GM21723 (cell line): ENCODE data around the gene DOK6.

ENCODE experiments used
- ATAC-seq: cut with Tn5 transposase; IDR thresholded peaks from one replicate; pipeline ENCODE4 v1.9.1; 2021; ENCODE audit warnings: mild to moderate bottlenecking, moderate library complexity; ENCODE audit not compliant: unreplicated experiment

DOK6 gene

GRCh38 chr18:69727912-69728572, 327.4 kb downstream of the DOK6 start:
- ATAC-seq = no peak

- ATAC-seq = no peak
These were observed 330.0 kb downstream of the DOK6 start for GRCh38 chr18:69730664-69731063.

DNA sequence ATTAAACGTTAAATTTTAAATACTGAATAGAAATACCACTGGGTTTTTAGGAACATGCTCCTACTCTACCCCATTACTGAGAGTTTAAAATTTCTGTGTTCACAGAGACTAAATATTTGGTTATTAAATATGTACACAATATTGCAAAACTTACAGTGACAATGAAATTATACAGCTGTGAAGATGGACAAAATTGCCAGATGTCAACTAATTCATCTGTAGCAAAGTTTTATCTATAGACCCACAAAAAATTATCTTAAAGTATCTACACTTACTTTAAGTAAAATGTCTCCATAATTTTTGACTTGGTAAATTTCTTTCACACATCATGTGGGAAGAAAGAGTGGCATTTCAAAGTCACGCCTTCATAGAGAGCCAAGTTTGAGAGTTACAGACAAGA, 333.8 kb downstream of the DOK6 start:
- ATAC-seq = no peak

DNA sequence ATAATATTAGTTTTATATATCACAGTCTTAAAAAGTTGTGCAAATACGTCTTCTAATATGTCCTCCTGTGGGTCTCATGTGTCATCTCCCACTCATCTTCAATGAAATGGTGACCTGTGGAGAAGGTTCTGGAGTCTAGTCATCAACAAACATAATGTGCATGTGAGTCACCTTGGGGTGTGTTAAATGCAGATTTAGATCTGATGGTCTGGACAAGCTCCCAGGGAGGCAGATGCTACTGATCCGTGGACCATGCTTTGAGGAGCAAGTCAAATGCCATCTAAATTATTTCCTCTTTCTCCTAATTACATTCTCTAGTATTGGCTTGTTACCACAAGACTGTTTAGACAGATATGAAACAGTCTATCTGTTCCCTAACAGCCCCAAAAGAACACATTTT, 336.0 kb downstream of the DOK6 start:
- no peak for ATAC-seq

DNA sequence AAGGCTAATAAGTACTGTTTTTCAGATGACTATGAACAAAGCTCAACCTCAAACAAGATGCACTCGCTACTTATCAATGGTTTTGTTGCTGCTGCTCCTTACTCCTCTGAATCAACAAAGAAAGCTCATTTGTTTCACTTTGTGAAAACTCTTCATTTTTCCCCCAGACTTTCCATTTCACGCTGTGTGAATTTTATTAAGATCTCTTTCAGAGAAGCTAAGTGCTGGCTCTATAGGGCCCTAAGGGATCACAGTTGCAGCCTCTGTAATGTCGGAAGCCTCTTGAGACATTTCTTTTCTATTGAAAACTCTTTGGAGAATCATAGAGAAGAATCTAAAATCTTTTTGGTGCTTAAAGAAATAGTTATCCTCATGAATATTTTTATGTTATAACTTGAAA, 337.2 kb downstream of the DOK6 start:
- ATAC-seq = no peak

- ATAC-seq = no peak
These were observed 346.7 kb downstream of the DOK6 start for GRCh38 chr18:69747388-69747787.

DNA sequence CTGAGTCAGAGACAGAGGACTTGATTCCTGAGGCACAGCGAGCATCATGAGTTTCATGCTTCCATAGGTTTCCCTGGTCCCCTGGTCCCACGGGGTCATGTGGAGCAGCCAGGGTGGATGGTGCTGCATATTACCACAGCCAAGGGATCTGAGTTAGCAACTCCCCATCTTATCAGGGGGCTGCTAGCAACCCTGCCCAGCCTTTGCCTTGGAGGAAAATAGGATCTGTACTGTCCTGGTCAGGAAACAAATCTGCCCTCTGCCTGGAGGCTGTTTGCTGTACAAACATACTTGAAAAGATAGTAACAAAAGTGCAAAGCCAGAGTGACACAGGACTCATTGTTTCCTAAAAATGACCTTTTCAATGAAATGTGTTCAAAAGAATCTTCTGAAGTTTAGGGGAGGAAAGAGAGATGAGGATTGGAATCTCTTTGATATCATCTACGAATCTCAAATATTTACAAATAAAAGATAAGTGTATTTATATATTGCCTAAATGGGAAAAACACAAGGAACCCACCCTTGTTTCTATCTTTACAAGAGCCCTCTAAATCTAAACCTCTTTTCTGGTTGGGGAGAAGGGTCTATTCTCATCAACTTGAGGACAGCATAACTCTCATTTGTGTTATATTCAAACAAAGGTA, 352.2 kb downstream of the DOK6 start:
- no peak for ATAC-seq

- no peak for ATAC-seq
These were observed 353.4 kb downstream of the DOK6 start for GRCh38 chr18:69754108-69754507.

DNA sequence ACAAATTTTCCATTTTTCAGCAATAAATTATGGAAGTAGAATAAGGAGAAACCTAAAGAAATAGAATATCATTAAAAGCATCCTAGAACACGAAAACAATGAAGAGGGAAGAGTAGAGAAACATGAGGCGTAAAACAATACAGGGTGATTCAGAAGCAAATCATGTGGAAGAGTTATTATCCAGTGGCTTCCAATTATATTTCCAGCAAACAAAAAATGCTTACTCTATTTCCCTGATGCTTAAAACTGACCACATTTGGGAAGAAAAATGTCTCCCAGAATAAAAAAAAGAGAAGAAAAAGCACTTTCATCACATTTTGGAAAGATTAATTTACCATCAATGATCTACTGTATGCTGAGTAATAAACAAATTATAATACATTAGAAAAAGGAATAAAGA, 354.4 kb downstream of the DOK6 start:
- ATAC-seq = no peak

DNA sequence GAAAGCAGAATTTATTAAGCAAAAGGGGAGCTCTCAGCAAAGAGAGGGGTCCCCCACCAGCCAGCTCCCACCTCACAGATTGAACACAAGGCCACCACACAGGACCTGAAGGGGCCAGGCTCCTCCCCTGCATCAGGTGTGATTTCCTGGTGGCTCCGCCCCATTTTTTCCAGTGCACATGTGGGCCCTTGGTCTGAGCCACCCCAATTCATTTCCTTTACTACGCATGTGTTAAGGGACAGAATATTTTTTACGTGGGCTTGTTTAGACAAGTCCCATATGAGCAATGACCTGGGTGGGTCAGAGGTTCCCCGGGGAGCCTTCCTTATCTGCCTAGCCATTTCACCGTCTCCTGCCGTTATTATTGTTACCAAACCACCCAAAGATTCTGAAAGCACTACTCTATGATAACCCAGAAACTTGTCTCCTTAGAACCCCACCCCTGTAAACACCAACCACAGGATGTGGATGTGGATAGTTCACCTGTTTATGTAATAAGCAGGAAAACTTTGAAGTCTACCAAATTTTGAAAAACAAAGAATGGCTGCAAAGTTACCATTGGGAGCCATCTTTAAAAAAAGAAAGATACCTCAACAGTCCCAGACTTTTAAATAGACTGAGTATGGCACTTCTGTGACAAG, 355.3 kb downstream of the DOK6 start:
- no peak for ATAC-seq

GRCh38 chr18:69757733-69758132, 357.0 kb downstream of the DOK6 start:
- ATAC-seq = no peak

GRCh38 chr18:69758458-69758857, 357.8 kb downstream of the DOK6 start:
- no peak for ATAC-seq

GRCh38 chr18:69759046-69759445, 358.4 kb downstream of the DOK6 start:
- ATAC-seq = no peak

GRCh38 chr18:69763002-69763401, 362.3 kb downstream of the DOK6 start:
- no peak for ATAC-seq

- no peak for ATAC-seq
These were observed 363.1 kb downstream of the DOK6 start for GRCh38 chr18:69763821-69764220.

- no peak for ATAC-seq
These were observed 369.6 kb downstream of the DOK6 start for GRCh38 chr18:69770238-69770637.

GRCh38 chr18:69774831-69775230, 374.1 kb downstream of the DOK6 start:
- no peak for ATAC-seq

DNA sequence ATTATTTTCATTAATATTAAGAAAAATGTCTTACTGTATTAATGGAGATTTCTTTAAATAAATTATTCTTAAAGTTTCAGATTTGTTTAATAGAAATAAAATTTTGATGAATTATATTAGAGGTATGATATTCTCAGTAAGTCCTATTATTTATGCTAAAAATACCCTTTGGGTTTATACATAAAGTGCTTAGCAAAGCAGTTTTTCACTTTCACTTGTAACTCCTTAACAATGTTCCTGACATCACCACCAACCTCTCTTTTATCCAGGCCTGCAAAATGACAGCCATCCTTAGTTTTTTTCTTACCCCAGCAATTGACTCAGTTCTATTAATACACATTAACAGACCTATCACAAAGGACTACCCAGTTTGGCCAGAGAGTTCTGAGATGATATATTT, 376.6 kb downstream of the DOK6 start:
- no peak for ATAC-seq

GRCh38 chr18:69778680-69779079, 378.0 kb downstream of the DOK6 start:
- no peak for ATAC-seq

- no peak for ATAC-seq
These were observed 380.2 kb downstream of the DOK6 start for GRCh38 chr18:69780851-69781250.

- ATAC-seq = no peak
These were observed 384.1 kb downstream of the DOK6 start for GRCh38 chr18:69784815-69785214.

DNA sequence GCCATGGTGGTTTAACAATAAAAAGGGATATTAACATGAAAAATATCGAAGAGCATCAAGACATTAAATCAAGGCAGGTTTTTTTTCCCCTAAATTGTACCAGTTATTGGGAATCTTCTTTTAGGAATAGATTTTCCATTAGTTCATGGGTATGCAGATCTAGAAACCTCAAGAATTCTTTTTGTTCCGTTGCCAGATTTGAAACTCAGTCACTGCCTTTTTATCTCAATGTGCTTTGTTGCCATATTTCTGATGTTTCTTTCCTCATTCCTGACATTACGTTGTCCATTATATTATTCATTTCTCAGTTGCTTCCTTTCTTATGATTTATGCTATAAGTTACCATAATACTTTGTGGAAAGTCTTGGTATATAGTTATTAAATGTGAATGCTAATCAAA, 384.8 kb downstream of the DOK6 start:
- ATAC-seq = no peak
